Measurements from ENCODE around the gene B2M. TPM values are rescaled to one million over a fixed set of nuclear protein-coding genes. Genes with fewer than 3 reads are reported as not detected.
"Not testable (repeated sequence)": the region's sequence is repeated elsewhere in the genome, so short reads cannot be mapped to it uniquely, and the experiment has no call there.

Gene B2M
- polyA plus RNA-seq, 1 donor, result 447 TPM

DNA sequence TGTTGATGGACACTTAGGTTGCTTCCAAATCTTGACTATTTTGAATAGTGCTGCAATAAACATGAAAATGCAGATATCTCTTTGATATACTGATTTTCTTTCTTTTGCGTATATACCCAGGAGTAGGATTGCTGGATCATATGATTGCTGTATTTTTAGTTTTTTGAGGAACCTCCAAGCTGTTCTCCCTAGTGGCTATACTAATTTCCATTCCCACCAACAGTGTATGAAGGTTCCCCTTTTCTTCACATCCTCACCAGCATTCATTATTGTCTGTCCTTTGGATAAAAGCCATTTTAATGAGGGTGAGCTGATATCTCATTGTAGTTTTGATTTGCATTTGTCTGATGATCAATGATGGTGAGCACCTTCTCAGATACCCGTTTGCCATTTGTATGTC lies 12.7 kb upstream of the B2M start:
- no peak for DNase-seq (ENCODE audit: low read depth)

DNA sequence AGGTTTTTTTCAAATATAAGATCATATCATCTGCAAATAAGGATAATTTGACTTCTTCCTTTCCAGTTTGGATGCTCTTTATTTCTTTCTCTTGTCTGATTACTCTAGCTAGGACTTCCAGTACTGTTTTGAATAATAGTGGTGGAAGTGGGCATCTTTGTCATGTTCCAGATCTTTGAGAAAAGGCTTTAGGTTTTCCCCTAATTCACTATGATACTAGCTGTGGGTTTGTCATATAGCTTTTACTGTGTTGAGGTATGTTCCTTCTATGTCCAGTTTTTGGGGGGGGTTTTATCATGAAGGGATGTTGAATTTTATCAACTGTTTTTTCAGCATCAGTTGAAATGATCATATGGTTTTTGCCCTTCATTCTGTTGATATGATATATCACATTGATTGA lies 10.6 kb upstream of the B2M start:
- not testable (repeated sequence) for DNase-seq (ENCODE audit: low read depth)

DNA sequence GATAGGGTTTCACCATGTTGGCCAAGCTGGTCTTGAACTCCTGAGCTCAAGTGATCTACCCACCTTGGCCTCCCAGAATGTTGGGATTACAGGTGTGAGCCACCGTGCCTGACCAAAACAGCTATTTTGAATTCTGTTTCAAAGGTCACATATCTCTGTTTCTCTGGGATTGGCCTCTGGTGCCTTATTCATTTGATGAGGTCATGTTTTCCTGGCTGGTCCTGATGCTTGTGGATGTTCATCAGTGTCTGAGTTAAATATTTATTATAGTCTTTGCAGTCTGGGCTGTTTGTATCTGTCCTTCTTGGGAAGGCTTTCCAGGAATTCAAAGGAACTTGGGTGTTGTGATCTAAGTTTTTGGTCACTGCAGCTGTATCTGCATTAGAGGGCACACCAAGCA lies 5.3 kb upstream of the B2M start:
- no peak for DNase-seq (ENCODE audit: low read depth)

DNA sequence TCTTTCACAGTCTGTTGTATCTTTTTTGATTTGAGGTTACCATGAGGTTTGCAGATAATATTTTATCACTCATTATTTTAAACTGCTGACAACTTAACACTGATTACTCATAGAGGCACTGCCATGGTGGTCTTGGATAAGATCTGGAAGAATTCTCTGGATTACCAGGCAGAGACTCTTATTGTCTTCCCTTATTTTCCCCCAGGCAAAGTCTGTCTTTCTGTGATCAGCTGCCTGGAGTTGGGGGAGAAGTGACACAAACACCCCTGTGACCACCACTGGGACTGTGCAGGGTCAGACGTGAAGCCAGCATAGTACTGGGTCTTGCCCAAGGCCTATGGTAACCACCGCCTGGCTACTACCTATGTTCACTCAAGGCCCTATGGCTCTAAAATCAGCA lies 4.9 kb upstream of the B2M start:
- no peak for DNase-seq (ENCODE audit: low read depth)

DNA sequence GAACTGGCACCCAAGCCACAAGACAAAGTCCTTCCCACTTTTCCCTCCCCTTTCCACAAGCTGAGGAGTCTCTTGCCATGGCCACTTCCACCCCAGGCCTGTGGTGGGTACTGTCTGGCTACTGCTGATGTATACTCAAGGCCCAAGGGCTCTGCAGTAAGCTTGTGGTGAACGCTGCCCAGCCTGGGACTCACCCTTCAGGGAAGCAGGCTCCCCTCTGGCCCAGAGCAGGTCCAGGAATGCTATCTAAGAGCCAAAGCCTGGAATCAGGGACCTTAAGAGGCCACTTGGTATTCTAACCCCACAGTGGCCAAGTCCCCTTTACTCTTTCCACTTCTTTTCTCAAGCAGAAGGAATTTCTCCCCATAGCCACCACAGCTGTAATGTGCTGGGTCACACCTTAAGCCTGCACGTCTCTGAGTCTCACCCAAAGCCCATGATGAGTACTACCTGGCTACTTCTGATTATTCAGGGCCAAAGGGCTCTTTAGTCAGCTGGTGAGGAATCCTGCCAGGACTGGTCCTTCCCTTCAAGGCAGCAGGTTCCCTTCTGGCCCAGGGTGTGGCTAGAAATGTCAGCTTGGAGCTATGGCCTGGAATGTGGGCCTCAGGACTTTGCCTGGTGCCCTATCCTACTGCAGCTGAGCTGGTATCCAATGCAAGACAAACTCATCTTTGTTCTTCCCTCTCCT lies 4.2 kb upstream of the B2M start:
- DNase-seq (ENCODE audit: low read depth), result no peak

DNA sequence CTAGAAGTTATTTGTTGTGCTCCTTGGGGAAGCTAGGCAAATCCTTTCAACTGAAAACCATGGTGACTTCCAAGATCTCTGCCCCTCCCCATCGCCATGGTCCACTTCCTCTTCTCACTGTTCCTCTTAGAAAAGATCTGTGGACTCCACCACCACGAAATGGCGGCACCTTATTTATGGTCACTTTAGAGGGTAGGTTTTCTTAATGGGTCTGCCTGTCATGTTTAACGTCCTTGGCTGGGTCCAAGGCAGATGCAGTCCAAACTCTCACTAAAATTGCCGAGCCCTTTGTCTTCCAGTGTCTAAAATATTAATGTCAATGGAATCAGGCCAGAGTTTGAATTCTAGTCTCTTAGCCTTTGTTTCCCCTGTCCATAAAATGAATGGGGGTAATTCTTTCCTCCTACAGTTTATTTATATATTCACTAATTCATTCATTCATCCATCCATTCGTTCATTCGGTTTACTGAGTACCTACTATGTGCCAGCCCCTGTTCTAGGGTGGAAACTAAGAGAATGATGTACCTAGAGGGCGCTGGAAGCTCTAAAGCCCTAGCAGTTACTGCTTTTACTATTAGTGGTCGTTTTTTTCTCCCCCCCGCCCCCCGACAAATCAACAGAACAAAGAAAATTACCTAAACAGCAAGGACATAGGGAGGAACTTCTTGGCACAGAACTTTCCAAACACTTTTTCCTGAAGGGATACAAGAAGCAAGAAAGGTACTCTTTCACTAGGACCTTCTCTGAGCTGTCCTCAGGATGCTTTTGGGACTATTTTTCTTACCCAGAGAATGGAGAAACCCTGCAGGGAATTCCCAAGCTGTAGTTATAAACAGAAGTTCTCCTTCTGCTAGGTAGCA lies 851 bp upstream of the B2M start:
- DNase-seq (ENCODE audit: low read depth), result no peak

DNA sequence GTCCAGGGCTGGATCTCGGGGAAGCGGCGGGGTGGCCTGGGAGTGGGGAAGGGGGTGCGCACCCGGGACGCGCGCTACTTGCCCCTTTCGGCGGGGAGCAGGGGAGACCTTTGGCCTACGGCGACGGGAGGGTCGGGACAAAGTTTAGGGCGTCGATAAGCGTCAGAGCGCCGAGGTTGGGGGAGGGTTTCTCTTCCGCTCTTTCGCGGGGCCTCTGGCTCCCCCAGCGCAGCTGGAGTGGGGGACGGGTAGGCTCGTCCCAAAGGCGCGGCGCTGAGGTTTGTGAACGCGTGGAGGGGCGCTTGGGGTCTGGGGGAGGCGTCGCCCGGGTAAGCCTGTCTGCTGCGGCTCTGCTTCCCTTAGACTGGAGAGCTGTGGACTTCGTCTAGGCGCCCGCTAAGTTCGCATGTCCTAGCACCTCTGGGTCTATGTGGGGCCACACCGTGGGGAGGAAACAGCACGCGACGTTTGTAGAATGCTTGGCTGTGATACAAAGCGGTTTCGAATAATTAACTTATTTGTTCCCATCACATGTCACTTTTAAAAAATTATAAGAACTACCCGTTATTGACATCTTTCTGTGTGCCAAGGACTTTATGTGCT lies 527 bp downstream of the B2M start:
- DNase-seq (ENCODE audit: low read depth), result no peak

DNA sequence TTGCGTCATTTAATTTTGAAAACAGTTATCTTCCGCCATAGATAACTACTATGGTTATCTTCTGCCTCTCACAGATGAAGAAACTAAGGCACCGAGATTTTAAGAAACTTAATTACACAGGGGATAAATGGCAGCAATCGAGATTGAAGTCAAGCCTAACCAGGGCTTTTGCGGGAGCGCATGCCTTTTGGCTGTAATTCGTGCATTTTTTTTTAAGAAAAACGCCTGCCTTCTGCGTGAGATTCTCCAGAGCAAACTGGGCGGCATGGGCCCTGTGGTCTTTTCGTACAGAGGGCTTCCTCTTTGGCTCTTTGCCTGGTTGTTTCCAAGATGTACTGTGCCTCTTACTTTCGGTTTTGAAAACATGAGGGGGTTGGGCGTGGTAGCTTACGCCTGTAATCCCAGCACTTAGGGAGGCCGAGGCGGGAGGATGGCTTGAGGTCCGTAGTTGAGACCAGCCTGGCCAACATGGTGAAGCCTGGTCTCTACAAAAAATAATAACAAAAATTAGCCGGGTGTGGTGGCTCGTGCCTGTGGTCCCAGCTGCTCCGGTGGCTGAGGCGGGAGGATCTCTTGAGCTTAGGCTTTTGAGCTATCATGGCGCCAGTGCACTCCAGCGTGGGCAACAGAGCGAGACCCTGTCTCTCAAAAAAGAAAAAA lies 1.2 kb downstream of the B2M start:
- no peak for DNase-seq (ENCODE audit: low read depth)

DNA sequence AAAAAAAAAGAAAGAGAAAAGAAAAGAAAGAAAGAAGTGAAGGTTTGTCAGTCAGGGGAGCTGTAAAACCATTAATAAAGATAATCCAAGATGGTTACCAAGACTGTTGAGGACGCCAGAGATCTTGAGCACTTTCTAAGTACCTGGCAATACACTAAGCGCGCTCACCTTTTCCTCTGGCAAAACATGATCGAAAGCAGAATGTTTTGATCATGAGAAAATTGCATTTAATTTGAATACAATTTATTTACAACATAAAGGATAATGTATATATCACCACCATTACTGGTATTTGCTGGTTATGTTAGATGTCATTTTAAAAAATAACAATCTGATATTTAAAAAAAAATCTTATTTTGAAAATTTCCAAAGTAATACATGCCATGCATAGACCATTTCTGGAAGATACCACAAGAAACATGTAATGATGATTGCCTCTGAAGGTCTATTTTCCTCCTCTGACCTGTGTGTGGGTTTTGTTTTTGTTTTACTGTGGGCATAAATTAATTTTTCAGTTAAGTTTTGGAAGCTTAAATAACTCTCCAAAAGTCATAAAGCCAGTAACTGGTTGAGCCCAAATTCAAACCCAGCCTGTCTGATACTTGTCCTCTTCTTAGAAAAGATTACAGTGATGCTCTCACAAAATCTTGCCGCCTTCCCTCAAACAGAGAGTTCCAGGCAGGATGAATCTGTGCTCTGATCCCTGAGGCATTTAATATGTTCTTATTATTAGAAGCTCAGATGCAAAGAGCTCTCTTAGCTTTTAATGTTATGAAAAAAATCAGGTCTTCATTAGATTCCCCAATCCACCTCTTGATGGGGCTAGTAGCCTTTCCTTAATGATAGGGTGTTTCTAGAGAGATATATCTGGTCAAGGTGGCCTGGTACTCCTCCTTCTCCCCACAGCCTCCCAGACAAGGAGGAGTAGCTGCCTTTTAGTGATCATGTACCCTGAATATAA lies 2.0 kb downstream of the B2M start:
- no peak for DNase-seq (ENCODE audit: low read depth)

DNA sequence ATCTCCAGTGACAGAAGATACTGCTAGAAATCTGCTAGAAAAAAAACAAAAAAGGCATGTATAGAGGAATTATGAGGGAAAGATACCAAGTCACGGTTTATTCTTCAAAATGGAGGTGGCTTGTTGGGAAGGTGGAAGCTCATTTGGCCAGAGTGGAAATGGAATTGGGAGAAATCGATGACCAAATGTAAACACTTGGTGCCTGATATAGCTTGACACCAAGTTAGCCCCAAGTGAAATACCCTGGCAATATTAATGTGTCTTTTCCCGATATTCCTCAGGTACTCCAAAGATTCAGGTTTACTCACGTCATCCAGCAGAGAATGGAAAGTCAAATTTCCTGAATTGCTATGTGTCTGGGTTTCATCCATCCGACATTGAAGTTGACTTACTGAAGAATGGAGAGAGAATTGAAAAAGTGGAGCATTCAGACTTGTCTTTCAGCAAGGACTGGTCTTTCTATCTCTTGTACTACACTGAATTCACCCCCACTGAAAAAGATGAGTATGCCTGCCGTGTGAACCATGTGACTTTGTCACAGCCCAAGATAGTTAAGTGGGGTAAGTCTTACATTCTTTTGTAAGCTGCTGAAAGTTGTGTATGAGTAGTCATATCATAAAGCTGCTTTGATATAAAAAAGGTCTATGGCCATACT lies 4.0 kb downstream of the B2M start:
- DNase-seq (ENCODE audit: low read depth), result no peak

DNA sequence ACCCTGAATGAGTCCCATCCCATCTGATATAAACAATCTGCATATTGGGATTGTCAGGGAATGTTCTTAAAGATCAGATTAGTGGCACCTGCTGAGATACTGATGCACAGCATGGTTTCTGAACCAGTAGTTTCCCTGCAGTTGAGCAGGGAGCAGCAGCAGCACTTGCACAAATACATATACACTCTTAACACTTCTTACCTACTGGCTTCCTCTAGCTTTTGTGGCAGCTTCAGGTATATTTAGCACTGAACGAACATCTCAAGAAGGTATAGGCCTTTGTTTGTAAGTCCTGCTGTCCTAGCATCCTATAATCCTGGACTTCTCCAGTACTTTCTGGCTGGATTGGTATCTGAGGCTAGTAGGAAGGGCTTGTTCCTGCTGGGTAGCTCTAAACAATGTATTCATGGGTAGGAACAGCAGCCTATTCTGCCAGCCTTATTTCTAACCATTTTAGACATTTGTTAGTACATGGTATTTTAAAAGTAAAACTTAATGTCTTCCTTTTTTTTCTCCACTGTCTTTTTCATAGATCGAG lies 4.5 kb downstream of the B2M start:
- no peak for DNase-seq (ENCODE audit: low read depth)

DNA sequence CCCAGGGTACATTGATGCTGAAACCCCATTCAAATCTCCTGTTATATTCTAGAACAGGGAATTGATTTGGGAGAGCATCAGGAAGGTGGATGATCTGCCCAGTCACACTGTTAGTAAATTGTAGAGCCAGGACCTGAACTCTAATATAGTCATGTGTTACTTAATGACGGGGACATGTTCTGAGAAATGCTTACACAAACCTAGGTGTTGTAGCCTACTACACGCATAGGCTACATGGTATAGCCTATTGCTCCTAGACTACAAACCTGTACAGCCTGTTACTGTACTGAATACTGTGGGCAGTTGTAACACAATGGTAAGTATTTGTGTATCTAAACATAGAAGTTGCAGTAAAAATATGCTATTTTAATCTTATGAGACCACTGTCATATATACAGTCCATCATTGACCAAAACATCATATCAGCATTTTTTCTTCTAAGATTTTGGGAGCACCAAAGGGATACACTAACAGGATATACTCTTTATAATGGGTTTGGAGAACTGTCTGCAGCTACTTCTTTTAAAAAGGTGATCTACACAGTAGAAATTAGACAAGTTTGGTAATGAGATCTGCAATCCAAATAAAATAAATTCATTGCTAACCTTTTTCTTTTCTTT lies 5.8 kb downstream of the B2M start:
- DNase-seq (ENCODE audit: low read depth), result no peak

DNA sequence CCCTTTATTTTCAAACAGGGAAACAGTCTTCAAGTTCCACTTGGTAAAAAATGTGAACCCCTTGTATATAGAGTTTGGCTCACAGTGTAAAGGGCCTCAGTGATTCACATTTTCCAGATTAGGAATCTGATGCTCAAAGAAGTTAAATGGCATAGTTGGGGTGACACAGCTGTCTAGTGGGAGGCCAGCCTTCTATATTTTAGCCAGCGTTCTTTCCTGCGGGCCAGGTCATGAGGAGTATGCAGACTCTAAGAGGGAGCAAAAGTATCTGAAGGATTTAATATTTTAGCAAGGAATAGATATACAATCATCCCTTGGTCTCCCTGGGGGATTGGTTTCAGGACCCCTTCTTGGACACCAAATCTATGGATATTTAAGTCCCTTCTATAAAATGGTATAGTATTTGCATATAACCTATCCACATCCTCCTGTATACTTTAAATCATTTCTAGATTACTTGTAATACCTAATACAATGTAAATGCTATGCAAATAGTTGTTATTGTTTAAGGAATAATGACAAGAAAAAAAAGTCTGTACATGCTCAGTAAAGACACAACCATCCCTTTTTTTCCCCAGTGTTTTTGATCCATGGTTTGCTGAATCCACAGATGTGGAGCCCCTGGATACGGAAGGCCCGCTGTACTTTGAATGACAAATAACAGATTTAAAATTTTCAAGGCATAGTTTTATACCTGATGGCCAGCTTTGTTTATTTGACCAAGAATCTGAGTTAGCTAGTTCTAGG lies 7.0 kb downstream of the B2M start:
- DNase-seq (ENCODE audit: low read depth), result no peak

DNA sequence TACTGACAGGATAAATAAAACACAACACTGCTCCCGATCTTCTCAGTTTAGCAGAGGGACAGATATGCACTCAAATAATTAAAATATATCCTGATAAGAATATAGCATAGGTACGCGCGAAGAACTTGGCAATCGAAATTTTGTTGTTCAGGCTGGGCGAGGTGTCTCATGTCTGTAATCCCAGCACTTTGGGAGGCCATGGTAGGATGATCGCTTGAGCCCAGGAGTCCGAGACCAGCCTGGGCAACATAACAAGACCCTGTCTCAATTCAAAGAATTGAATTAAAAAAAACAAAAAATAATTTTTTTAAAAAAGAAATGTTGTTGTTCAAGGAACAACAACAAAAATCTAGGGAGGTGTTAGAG lies 7.6 kb downstream of the B2M start:
- DNase-seq (ENCODE audit: low read depth), result no peak

DNA sequence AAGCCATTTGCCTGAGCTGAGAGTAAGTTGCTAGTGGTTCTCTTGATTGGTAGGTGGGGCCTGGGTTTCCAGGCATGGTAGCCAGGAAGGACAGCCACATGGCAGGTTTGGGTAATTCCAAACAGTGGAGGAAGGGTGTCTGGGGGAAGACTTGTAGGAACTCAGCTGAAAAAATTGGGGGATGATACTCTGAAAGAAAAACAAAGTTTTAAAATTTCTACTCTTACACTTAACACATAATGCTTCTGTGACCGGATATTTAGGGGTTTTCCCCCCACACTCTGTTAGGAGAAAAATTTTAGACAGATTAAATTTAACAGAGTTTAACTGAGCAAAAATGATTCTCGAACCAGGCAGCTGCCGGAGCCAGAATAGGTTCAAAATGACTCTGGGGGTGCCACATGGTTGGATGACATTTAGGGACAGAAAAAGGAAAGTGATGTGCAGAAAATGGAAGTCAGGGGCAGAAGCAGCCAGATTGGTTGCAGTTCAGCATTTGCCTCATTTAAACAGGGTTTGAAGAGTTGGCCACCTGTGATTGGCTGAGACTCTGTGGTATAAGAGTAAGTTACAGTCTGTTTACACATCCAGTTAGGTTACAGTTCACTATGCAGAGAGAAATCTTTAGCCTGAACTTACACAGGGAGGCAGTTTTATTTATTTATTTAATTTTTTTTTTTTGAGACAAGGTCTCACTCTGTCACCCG lies 8.1 kb downstream of the B2M start:
- DNase-seq (ENCODE audit: low read depth), result no peak

DNA sequence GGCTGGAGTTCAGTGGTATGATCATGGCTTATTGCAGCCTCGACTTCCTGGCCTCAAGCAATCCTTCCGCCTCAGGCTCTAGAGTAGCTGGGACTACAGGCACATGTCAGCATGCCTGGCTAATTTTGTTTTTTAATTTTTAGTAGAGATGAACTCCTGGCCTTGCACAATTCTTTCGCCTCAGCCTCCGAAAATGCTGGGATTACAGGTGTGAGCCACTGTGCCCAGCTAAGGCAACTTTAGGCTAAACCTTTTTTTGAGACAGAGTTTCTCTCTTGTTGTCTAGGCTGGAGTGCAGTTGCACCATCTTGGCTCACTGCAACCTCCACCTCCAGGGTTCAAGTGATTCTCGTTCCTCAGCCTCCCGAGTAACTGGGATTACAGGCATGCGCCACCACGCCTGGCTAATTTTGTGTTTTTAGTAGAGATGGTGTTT lies 8.7 kb downstream of the B2M start:
- DNase-seq (ENCODE audit: low read depth), result not testable (repeated sequence)

DNA sequence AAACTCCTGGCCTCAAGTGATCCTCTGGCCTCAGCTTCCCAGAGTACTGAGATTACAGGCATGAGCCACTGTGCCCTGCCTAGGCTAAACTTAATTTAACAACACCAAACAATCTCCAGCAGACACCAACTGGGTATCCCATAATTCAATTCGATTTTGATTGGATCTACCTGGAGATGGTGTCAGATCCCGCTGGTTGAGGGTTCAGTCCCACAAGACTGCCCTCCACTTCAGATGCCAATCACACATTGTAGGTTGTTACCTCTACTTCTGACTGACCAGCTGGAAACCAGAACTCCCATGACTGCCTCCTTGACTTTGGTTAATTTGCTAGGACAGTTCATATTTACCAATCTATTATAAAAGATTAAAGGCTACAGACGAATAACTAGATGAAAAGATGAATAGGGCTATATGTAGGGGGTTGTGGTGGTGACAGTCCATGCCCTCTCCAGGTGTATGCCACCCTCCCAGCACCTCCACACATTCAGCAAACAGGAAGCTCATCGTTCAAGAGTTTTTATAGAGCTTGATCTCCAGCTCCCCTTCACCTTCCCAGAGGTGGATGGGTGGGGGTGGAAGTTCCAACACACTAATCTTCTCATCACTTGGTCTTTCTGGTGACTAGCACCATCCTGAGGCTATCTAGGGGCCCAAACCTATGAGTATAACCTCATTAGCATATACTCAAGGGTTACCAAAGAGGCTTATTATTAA lies 9.3 kb downstream of the B2M start:
- DNase-seq (ENCODE audit: low read depth), result no peak

DNA sequence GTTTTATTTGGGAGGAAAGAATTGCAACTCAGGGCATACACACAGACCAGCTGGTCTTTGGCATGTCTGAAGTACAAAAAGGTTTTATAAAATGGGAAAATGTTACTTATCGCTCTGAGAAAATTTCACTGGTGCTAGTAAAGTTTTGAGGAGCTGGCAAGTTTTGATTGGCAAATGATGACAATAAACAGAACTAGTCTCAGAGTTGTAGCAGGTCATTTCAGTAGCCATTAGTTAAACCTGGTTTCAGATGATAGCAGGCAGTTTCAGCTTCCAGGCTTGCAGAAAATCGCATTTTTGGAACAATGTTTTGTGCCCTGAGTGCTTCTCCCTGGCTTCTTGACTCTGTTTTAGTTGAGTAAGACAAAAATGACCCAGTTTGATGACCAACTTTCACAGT lies 10.7 kb downstream of the B2M start:
- DNase-seq (ENCODE audit: low read depth), result no peak

All from forelimb muscle (tissue), 1 donor.